CD4-positive, alpha-beta T cell treated with Interleukin-21 for 1 hour (primary cell): ENCODE data around the gene ITGA2B.

ENCODE experiments used
- DNase-seq: peaks from one replicate; pipeline ENCODE4 v3.0.0-alpha.2; 2020

ITGA2B gene

DNA sequence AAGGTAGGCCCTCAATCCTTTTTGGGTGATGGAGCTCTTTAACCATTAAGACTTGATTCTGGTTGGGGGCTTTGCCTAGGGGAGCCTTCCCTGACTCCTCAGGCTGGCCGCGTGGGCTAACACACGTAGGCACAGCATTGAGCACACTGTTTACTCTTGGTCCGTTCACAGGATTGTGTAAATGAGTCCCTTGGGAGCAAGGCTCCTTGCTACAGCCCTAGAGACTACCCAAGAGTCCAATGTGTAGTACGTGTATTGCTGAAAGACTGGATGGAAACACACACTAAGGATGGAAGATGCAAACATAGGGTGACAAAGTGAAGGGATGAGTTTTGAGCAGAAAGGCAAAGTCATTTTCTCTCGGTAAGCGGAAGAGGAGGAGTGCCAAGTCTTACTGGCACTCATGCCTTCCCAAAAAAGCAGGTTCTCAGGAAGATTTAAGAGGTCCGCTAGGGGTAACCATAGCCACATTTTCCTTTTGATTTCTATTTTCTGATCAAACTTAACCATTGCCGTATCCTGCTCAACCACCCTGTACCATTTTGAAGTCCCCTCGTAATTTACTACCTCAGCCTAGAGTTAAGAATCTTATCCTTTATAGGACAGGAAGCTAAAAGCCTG, 911 bp upstream of the ITGA2B start:
- no peak for DNase-seq

DNA sequence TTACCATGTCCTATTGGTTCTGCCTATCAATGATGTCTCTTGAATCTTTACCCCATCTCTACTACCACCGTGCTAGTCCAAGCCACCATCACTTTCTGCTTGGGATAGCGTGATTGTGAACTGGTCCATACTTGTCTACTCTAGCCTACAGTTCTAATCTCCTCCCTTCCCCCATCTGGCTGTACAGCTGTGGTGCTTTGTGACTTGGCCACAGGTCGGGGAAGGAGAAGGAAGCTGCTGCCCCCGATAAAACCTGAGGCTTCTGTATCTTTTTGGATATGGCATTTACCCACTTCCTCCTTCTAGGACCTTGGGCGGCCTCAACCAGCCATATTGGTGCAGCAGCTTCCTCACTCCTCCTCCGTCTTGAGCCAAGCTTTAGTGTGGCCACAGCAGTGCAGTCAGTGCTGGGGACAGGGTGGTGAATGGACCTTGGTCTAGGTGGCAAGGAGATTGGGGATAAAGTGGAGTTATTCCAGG, 314 bp upstream of the ITGA2B start:
- peak; percentile 10 for DNase-seq

DNA sequence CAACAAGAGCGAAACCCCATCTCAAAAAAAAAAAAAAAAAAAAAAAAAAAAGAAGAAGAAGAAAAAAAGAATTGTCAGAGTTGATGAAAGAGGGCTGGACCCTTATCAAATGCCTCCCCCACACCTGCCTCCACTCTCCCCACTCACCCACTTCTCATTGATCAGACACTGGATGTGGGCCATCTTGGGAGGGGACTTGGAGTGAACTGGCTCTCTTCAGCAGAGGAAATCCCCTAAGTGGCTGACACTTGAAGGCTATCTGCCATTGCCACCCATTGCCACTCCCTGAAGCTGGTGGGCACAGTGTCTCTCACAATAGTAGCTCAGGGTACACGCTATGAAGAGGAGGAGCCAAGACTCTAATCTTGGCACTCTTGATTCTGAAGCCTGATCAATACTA, 1.6 kb downstream of the ITGA2B start:
- DNase-seq = no peak

DNA sequence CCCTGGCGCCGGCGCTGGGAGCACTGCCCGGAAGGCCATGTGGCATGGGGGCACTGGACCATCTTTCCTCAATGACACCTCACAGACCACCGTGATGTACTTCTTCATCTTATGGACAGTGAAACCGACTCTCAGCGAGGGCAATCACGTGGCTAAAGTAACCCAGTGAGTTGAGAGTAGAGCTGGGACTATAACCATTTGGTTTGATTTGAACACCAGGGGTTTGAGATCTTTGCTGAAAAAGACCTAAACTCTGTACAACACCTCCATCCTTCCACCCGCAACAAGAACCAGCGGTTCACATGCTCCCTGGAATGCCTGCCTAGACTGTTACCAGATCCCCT, 3.3 kb downstream of the ITGA2B start:
- no peak for DNase-seq

DNA sequence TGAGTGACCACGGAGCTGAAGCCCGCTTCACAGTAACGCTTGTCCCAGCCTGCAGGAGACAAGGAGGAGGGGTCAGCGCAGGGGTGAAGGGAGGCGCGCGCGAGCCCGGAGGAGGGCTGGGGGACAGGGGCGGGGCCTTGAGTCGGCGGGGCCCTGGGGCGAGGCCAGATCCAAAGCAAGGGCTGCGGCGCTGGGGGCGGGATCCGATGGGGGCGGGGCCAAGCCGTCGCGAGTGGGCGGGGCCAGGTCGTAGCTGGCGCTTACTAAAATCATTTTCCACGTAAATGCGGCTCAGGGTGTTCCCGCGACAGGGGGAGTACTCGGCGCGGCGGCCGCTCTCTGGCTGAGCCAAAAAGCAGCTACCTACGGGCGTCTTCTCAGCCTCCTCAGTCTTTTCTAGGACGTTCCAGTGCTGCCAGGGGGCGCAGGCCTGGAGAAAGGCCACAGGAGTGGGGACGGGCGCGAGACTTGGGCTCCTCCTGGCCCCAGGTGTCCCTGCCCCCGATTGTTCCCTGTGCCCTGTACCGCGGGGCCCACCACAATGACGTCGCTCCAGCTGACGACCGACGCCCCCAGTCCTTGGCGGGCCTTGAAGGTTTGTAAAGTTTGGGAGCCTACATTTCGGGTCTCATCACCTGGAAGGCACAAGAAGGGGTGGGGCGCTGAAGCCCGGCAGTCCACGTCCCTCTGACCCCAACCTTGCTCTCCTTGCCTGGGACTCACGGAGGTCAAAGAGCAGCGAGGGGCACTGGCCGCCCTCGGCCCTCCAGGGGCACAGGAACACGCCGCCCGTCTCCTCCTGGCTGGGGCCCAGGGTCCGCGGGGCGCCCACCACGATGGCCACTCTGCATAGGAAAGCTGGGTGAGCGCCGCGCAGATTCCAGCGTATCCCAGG, 3.9 kb downstream of the ITGA2B start:
- peak; percentile 88 for DNase-seq

DNA sequence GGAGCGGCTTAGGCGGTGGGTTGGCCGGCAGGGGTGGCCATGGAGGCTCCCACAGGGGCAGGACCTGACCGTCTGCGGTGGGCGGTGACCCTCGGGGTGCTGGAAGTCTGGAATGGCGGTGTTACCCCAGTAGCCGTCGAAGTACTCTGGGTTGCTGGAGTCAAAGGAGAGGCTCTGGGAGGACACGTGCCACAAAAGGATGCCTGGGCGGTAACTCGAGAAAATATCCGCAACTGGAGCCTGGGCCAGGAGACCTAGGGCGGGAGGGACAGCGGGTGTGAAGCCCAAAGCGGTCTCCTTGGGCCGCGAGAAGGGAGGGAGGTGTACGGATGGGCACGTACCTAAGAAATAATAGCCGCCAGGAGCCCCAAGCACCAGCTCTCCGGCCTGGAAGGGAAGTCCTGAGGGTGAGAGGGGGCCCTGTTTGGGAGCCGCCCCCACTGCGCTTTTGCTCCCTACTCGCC, 4.6 kb downstream of the ITGA2B start:
- DNase-seq = no peak

DNA sequence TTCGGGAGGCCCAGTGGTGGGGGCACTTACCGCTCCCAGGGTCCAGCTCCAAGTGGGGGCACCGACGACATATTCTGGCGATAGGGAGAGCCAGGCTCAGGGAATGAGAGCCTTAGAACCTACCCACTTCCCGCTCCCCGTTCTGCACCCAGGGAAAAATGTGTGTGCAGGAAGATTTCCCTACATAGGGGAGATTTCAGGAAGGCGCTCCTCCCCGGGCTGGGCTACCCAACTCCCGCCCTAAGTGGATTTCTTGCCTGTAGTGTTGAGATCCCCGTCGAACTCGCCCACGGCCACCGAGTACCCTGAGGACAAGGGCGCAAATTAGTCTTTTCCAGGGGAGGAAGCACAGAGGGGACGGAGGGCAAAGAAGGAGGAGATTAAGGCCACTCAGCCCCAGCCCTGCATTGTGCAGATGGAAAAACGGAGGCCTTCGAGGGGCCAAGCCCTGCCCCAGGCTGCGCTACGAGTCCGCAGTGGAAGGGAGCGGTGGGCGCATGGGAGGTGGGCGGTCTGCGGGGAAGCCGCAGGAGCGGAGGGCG, 5.1 kb downstream of the ITGA2B start:
- no peak for DNase-seq

DNA sequence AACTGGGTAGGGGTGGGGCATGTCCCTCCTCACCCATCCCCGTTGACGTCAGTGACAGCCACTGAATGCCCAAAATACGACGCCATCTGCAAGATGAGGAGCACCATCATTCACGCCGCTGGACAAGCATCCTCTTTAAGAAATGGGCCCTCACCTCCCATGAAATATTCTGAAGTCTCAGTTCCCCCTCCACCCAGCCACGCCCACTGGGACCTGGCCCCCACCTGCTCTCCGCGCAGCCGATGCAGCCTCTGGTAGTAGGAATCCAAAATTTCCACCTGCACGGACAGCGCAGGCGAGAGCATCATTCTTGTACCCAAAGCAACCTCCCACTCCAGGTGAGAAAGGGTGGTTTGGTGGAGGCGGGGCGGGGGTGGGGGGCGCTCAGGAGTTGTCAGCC, 5.6 kb downstream of the ITGA2B start:
- DNase-seq = no peak

DNA sequence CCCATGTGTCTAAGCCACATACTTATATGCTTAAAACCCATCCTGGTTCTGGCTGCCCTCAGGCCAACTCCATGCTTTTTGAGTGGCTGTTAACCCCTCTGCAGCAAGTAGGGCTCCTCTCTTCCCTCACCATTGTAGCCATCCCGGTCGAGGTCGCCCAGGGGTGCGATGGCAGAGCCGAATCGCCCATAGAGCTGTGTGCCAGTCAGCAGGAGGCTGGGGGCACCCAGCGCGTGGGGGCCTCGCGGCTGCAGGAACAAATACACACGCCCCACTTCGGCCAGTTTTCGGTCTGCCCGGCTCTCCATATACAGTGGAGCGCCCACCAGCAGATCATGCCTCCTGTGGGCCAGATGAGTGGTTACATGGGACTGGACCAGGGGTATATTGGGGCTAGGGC, 6.1 kb downstream of the ITGA2B start:
- no peak for DNase-seq

DNA sequence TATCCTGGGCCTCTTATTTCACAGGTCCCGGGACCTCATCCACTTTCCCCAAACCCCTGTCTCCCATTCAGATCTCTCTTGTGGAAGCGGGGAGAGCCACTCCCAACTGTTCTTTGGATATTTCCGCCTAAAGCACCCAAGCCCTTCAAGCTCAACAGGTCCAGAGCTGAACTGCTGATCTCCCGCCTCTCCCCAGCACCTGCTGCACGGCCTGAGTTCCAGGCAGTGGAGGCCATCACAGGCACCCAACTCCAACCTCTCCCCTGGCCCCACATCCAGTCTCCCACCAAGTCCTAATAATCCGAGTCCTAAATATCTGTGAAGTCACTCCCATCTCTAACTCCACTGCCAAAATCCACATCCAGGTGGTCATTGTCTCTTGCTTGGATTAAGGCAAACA, 6.5 kb downstream of the ITGA2B start:
- no peak for DNase-seq

DNA sequence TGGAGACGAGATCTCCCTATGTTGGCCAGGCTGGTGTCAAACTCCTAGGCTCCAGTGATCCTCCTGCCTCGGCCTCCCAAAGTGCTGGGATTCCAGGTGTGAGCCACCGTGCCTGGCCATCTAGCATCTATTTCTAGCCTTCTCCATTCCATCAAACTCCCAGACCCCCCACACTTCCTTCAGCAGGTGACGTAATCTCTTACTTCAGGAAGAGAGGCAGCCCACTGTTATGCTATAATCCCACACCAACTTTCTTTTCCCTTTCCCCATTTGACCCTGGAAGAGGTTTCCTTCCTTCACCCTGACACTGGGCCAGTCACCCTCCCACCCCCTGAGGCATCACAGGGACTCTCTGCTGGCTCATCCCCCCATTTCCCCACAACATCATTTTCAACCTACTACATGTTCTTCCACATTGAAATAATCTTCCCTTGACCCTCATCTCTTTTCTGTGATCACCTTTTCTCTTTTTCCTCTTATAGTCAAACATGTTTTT, 7.6 kb downstream of the ITGA2B start:
- DNase-seq = no peak

DNA sequence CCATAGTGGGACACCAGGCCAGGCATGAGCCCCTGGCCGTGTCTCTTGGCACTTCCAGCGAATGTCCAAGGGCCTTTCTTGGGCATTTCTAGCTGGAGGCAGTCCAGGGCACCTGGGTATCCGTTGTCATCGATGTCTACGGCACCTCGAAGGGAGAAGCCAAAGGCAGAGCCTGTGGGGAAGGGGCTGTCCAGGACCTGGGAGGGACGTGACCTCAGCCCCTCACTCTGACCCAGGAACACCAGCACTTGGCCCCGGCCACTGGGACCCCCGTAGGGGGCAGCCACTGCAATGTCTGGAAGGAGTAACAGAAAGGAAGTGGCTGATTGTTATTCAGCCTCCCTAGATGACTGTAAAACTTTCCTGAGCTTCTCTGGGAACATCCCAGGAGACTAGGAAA, 8.7 kb downstream of the ITGA2B start:
- DNase-seq = no peak

DNA sequence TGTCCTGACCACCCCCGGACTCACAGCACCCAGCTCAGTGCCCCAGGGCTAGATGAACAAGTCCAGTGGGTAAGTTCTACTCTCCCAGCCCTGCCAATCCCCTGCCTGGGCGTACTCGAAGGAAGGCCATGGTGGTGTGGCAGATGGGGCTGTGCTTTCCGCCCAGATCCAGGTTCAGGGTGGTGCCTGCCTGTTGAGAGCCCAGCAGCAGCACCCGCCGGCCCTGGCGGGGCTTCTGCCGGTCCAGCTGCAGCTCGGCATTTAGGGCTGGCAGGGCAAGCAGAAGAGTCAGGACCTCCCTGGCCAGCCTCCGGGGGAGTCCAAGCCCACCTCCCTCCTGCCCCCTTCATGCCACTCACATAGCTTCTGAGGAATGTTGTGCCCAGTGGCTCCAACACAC, 9.6 kb downstream of the ITGA2B start:
- no peak for DNase-seq

DNA sequence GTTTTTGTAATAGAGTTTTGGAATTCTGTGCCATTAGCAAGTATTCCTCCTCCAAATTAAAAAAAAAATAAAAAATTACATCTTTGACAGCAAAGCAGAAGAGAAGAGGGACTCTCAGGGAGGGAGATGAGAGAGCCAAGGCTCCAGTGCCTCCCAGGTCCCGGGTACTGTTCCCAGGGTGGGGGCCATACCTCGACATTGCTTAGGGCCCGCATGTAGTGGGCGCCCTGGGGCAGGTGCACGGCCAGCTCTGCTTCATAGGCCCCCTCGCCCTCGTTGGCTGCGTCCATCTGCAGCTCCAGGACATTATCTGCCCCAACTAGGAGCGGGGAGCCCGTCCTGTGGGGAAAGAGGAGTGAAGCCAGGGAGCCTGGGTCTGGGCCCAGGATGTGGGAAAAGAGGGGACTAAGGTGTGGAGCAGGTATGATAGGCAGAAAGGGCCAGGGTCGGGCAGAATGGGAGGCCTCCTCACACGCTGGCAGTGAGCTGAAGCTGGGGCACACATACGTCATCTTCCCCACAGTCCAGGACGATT, 11.2 kb downstream of the ITGA2B start:
- DNase-seq = no peak

DNA sequence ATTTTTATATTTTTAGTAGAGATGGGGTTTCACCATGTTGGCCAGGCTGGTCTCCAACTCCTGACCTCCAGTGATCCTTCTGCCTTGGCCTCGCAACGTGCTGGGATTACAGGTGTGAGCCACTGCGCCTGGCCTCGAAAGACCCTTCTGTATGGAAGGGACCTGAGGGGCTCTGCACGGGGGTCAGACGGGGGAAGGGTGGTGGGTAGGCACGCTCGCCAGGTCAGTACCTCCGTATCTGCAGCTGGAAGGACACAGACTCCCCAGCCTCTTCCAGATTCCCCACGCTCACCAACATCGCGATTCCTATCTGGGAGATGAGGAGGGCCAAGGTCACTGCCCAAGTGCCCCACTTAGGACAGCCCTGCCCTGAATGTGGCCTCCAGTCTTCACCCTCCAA, 12.7 kb downstream of the ITGA2B start:
- DNase-seq = no peak

DNA sequence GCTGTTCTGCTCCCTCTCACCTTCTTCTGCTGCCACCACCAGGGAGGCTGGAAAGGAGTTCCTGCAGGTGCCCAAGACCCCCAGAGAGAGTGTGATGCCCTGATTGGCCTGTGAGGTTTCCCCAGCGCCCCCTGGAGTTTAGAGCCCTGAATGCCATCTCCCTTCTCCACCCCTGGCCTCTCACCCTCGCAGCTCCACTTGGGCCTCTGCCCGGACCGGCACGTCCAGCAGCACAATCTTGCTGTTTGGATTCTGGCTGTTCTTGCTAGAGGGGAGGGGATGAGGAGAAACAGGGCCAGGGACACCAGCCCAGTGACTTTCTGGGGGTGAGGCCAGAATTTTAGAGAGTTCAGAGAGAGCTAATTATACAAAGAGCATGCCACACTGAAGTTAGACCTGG, 13.3 kb downstream of the ITGA2B start:
- no peak for DNase-seq

DNA sequence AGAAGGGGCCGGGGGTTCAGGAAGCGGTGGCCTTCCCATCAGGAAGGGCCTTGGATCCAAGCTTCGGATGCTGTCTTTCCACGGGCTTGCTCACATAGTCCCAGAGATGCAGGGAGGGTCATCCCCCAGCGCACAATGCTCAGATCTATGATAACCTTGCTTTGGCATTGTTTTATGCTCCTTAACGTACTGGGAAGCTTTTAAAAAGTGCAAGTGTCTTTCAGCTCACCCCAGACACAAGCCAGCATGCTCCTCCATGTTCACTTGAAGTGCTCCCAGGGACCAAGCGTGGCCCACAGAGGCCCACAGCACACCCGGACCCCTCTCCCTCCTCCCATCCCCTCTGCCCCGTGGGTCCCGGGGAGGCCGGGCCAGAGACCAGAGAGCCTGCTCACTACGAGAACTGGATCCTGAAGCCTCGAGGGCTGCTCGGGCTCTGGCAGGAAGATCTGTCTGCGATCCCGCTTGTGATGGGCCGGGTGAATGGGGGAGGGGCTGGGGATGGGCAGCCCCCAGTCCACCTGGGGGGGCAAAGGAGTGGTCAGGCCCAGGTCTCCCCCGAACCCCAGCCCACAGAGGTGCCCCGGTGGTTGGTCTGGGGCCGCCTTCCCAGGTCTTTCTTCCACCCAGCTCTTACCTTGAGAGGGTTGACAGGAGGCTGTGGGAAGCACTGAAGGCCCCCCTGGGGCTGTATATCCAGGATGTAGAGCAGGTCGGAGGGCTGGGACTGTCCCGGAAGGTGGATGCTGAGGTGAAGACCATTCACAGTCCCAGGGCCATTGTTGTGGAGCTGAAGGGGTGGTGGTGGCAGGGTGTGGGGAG, 14.0 kb downstream of the ITGA2B start:
- DNase-seq = no peak

DNA sequence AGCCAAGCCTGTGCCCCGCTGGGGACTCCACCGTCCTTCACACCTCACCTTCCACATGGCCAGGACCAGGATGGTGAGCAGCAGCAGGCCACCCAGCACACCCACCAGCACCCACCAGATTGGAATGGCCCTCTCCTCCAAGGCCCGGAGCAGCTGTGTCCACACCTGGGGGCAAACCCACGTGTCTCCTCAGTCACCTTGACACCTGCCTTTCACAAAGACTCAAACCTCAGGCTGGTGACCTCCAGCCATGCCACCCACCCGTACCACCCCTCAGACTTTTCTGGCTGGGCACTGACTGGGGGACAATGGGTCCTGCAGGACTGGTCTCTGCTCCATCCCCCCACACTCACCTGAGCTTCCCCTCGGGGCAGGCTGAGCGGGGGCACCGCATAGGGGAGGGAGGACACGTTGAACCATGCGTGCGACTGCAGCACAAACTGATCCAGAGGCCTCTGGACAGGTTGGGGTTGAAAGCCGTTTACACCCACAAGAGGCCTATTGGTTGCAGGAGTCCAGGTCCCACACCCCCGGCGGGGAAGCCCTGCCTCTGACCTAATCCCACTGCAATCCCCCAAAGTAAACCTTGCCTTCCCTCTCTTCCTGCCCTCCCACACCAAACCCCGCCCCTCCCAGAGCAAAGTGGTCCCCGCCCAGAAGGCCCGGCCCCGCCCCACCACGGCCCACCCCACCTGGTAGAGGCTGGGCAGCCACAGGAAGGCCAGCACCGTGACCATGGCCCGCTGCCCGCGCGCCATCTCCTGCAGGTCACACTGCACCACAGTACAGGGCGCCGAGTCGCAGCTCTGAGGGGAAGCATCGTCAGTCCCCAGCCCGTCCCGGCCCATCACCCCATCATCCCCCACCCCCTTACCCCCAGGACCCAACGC, 14.9 kb downstream of the ITGA2B start:
- DNase-seq = no peak

DNA sequence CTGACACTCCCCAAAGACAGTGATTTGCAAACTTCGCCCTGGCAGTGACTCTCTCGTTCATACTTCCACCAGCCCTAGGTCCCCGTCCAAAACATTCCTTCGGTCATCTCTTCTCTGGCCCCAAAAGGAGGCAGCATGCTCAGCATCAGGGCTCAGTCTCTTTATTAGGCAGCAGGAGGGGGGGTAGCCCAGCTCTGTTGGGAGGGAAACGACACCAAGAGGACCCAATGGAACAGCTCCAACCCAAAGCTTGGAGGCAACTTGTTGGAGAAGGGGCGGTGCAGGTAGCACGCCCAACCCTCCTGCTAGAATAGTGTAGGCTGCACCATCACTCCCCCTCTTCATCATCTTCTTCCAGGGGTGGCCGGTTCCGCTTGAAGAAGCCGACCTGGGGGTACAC, 17.4 kb downstream of the ITGA2B start:
- DNase-seq = no peak

DNA sequence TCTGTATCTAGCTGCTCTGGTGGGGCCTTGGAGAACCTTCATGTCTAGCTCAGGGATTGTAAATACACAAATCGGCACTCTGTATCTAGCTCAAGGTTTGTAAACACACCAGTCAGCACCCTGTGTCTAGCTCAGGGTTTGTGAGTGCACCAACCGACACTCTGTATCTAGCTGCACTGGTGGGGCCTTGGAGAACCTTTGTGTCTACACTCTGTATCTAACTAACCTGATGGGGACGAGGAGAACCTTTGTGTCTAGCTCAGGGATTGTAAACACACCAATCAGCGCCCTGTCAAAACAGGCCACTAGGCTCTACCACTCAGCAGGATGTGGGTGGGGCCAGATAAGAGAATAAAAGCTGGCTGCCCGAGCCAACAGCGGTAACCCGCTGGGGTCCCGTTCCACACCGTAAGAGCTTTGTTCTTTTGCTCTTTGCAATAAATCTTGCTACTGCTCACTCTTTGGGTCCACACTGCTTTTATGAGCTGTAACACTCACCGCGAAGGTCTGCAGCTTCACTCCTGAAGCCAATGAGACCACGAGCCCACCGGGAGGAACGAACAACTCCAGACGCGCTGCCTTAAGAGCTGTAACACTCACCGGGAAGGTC, 19.9 kb downstream of the ITGA2B start:
- peak; percentile 36 for DNase-seq
